Measurements from ENCODE around the gene NEO1.
"Not testable (repeated sequence)": the region's sequence is repeated elsewhere in the genome, so short reads cannot be mapped to it uniquely, and the experiment has no call there.

Gene NEO1

DNA sequence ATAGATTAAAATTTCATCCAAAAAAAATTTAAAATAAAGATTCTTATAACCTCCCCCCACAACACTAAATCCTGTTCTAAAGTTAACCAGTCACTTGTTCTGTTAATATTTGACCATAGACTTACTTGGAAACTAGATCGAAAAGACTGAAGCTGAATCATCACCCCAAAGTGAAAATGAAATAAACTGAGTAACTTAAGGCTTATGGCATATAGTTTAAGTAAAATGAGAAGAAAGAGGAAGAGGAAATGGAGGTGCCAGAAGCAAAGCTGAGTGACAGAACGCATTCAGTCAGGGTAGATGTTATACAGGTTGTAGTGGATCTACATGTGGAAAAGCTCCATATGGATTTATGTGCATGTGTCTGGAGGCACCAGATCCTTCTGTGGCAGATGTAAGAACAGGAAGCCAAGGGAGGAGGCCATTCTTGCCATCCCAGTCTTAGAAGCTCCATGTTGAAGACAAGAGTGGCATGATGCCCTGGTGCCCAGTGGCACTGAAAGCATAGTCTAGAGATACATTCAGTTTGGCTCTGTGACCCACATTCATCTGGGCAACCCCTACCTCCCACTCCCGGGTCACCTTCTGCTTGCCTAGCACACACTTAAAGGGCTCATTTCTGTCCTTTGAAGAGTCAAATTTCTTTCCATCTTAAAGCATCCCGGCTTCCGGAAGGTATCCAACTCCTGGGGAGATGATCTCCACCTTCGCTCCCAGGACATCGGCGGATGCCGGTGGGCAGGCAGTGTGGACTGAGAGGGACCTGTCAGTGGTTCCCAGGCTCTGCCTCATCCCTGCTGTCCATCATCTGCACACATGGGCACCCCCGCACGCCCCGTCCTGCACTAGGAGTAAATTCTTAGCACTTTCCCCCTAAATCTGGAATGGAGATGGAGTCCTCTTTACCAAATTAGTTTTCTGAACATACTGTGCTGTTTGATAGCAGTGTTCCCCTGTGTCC lies 90.8 kb downstream of the NEO1 start:
- no peak for DNase-seq

GRCh38 chr15:73143763-73144155 lies 91.5 kb downstream of the NEO1 start:
- no peak for DNase-seq

DNA sequence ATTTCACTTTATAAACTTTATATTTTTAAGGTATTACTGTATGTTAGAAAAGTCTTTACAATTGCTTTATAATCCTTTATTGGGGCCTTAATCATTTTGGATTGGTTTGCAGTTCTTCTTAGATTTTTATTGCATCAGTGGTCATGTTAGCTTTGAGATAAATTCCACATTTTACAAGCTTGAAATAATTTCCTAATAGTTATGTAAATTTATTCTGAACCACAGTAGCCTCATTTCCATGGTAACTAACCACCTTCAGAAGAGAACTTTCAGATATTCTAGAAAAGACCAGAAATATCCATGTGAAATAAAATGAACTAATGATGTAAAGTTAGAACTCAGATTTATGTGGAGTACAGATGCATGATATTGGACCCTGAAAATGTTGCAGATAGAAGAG lies 94.2 kb downstream of the NEO1 start:
- no peak for DNase-seq

- DNase-seq = no peak
Measured at GRCh38 chr15:73150831-73151230, 98.6 kb downstream of the NEO1 start.

DNA sequence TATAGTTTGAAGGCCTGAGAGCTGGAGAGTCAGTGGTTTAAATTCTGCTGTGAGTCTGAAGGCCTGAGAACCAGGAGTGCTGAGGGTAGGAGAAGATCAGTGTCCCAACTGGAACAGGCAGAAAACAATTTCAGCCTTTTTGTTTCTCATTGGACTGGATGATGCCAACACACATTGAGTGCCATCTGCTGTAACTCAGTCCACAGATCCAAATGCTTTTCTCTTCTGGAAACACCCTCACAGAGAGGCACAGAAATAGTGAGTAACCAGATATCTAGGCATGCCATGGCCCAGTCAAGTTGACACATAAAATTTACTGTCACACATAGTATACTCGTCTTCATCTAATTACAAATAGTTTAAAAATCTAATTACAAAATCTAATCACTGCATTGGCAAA lies 100.8 kb downstream of the NEO1 start:
- no peak for DNase-seq

GRCh38 chr15:73153447-73153846 lies 101.2 kb downstream of the NEO1 start:
- DNase-seq = no peak

GRCh38 chr15:73156431-73157191 lies 104.3 kb downstream of the NEO1 start:
- no peak for DNase-seq

DNA sequence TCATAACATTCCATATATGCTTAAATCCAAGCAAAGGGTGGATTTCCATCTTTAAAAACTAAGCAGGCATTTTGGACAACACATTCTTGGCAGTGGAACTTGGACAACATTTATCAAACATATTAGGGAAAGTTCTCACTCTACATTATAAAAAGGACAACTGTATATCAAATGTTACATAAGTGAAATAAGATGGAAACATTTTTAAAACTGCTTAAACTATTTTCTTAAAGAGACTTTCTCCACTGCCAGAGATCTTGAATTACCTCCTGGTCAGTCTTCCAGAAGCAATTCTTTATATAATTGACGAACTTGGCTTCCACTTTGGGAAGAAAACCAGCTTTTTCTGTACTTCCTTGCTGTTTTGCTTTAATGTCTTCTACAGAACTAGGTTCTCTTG lies 109.3 kb downstream of the NEO1 start:
- no peak for DNase-seq

GRCh38 chr15:73165435-73165834 lies 113.2 kb downstream of the NEO1 start:
- DNase-seq = no peak

DNA sequence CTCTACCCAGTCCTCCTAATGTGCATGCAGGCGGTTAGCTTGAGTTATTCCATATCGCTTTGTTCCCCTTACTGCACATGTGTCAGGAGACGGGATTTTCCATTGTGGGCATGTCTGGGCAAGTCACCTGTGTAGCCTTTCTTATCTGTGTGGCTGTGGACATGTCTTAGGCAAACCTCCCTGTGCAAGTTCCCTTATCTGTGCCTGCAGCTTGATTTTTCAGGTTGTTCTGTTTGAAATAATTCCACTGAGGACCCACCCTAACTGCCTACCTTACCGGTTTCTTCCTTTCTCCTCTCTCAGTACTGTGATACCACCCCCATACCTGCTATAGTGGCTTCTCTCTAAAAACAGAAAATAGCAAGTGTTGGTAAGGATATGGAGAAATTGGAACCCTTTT lies 113.6 kb downstream of the NEO1 start:
- no peak for DNase-seq

- not testable (repeated sequence) for DNase-seq
Measured at GRCh38 chr15:73166711-73167110, 114.4 kb downstream of the NEO1 start.

DNA sequence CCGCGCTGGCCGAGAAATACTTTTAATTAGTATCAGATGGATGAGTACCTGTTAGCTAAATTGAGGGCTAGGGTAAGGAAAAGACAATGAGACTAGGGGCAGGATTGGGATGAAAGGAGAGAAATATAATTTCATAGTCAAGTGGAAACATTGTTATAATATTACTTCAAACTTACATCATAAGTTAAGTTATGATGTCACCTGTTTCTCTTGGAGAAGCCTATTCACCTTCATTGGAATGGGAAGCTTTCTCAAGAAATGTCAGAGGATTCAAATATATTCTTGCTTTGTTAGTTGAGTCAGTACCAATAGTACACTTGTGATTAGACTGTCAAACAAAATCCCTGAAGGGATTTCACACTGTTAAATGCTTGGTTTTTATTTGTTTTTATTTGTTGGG lies 116.2 kb downstream of the NEO1 start:
- no peak for DNase-seq

GRCh38 chr15:73171711-73172110 lies 119.4 kb downstream of the NEO1 start:
- DNase-seq = no peak

GRCh38 chr15:73172508-73172907 lies 120.2 kb downstream of the NEO1 start:
- no peak for DNase-seq

- DNase-seq = no peak
Measured at GRCh38 chr15:73174171-73174570, 121.9 kb downstream of the NEO1 start.

DNA sequence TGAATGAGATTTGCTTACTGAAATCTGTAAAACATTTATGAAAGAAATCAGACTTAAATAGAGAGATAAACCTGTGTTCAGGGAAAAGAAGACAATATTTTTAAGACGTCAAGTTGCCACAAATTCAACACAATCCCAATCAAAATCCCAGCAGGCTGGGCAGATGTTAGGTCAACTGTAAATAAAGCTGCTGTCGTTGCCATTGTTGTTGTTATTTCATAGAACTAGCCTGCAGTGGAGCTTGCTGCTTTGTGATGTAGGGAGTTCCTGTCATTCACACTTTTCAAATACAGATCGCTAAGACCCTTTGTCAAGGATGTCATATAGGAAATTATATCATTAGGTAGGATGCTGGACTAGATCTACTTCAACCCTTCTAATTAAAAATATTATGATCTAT lies 123.1 kb downstream of the NEO1 start:
- DNase-seq = no peak

DNA sequence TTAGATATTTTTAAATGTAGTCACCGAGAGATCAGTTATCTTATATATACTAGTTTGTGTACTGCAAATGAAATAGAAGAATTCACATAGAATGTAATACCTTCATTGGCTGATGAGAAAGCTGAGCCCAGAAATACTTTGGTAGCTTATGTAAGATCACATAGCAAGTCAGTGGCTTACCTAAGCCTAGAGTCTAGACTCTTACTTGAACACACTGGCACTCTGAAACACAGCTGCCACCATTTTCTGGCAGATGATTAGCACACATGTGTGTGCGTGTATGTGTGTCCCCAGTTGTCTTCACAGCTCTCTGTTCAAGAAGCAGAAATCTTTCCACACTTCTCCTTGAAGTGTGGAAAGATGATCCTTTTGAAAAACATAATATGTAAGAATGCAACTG lies 124.3 kb downstream of the NEO1 start:
- no peak for DNase-seq

DNA sequence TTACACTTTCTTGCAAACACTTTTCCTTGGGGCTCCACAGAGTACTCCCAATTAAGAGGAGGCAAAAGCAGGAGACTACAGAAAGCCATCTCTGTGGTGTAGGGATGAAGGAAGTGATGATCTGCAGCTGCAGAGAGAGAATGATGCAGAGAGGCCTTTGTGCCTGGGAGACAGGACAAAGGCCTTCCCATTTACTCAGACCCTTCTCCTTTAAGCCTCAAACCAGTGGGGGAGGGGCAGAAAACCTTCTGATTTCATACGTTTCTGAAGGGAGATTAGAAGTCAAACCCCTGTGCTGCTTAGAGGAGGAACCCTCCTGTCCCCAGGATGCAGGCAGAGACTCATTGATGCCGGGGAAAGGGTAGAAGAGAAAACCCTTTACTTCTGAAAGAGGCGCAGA lies 130.8 kb downstream of the NEO1 start:
- DNase-seq = no peak

- DNase-seq = no peak
Measured at GRCh38 chr15:73190189-73190601, 137.9 kb downstream of the NEO1 start.

DNA sequence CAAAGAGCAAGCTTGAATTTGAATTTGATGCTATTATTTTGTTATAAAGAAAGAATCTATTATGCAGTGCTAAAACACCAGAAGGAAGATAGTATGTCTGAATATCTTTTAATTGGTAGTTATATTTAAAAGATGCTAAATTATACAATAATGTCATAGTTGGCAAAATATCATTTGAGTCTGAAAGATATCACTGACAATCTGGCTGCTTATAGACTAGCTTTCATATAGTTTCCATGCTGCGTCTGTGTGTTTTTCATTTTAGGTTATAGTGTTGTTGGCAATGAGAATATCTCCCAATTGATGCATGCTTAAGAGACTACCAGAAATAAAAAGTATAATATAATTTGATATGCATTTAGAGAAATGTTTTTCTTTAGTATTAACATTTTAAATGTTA lies 142.9 kb downstream of the NEO1 start:
- DNase-seq = no peak

- no peak for DNase-seq
Measured at GRCh38 chr15:73196113-73196512, 143.8 kb downstream of the NEO1 start.

GRCh38 chr15:73200339-73200738 lies 148.1 kb downstream of the NEO1 start:
- no peak for DNase-seq

DNA sequence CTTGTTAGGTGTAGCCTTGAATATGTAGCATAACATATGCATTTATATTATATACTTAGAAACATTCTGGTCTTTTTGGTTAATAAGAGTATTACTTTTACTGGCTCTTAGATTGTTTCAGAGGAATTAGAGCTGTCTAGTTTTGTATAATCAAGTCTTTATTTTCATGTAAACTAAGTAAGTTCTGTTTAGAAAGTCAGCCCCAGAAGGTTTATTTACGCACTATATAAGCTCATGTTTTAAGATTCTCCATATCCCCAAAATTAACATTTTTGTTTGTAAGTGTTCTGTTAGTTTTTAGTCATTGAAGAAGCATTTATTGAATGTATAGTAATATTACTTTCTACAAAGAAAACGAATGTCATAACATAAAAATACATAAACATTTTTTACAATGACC lies 158.4 kb downstream of the NEO1 start:
- no peak for DNase-seq

DNA sequence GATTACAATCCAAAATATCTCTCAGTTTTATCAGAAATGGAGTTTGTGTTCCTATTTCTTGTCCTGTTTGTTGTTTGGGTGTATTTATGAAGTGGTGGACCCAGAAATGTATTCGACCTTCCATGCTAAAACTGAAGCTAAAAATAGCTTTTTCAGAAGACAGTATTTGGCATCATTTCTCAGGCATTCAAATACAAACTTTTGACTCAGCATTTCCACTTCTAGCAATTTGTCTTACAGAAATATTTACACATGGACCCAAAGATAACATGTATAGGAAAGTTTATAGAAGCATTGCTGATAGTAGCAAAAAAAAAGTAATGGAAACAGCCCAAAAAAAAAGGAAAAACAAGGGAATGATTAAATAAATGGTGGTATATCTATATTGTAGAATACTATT lies 160.2 kb downstream of the NEO1 start:
- no peak for DNase-seq

All from activated CD4-positive, CD25-positive, alpha-beta regulatory T cell (primary cell).